SK-MEL-5 (cell line): Measurements from ENCODE around the gene CCDC107. TPM values are rescaled to one million over a fixed set of nuclear protein-coding genes. Genes with fewer than 3 reads are reported as not detected.
A peak's percentile ranks its signal among the peaks of the same experiment; 100 is the strongest.

Experiments
- DNase-seq: peaks from one replicate; pipeline ENCODE4 v3.0.0-alpha.2; 2016; ENCODE audit warnings: low read depth, low spot score
- in situ Hi-C: cut with HindIII; loops from 2 replicates; pipeline ENCODE4 v1.10.0; 2016; ENCODE audit warnings: low sequenced_read_pairs, high pct_unique_total_duplicates, low pct_unique_long_range_greater_than_20kb
- total RNA-seq: library from RNA; depleted of rRNA; stranded (reverse); fragments of >200 nt; shearing (Covaris generic); gene quantifications from 2 replicates; pipeline ENCODE4 v1.2.3, GENCODE V29; 2014

The CCDC107 gene
- total RNA-seq, 1 experiment from 2014 or later = 11.8 TPM

GRCh38 chr9:35687972-35688557 lies 30.0 kb downstream of the CCDC107 start:
- DNase-seq = no peak
- in situ Hi-C loops = no loop called here

DNA sequence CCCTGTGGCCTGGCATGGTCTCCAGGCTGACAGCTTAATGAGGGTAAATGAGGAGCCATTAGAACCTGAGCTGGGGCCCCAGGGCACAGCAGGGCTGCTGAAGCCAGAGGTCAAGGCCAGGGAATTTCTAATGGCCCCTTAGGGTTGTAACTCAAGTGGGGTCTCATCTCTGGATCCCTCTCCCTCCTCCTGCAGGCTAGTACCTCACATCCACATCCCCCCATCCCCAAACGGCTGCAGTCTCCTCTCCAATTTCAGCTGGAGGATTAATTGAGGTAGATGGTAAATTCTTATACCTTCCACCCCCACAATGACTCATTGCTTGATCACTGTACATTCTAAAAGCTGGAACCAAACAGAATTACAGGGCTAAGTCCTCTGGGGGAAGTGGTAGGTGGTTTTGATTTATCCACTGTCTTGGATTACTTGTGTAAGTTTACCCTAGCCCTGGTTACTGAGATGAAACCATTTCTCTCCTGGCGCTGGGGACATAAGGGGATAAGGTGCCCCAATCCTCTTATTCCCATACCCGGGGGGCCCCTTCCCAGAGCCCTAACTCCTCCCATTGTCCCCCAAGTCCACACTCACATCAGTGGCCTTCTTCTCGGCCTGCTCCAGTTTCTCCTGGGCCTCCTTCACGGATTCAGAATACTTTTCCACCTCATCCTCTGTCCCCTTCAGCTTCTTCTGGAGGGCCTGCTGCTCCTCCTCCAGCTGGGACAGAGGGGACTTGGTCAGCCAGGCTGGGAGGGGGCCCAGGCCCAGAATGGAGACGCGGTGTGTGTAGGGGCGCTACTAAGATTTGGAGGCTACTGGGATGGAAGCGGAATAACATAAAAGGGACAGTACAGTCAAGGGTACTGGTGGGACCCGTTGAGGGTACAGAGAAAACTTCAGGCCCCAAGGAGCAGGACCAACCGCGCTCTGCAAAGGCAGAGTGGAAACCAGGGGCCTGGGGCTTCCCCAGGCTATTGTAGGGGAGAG lies 30.8 kb downstream of the CCDC107 start:
- no peak for DNase-seq
- in situ Hi-C loops = no loop called here

DNA sequence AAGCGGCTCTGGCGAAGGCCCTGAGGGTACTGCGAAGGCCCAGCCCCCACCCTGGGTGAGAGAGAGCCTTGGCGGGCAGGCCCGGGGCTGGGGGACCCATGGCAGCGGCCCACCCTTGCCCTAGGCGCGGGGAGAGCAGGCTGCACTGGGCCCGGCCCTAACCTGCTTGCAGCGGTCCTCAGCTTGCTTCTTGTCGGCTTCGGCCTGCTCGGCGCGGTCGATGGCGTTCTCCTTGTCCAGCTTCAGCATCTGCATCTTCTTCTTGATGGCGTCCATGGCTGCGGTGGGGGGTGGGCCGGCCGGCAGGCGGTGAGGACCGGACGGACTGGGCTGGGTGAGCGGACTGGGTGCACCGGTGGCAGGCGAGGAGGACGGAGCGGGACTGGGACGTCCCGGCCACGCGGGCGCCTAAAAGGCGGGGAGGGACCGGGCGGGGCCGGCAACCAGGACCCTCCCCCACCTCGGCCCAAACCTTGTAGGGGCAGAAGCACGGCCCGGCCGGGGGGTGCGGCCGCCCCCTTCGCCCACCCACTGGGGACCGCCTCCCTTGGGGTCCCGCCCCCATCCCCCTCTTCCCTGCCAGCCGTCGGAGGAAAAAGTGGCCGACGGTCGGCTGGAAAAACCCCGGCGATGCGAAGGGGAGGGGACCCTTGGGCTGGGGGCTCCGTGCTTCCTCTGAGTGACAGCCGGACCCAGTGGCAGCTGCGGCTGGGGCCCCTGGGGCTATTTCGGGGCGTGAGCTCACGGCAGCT lies 31.6 kb downstream of the CCDC107 start, which contains the start of gene TPM2:
TPM2 (minus strand) TSS at position 384 of the 752 bp plus-strand sequence; CDS start at position 276, 108 bp downstream.
- in situ Hi-C loops = no loop called here
- DNase-seq = no peak

GRCh38 chr9:35690294-35690613 lies 32.2 kb downstream of the CCDC107 start:
- DNase-seq = no peak
- in situ Hi-C loops = no loop called here

GRCh38 chr9:35690614-35691333 lies 32.7 kb downstream of the CCDC107 start:
- in situ Hi-C loops = no loop called here

GRCh38 chr9:35691334-35691650 lies 33.2 kb downstream of the CCDC107 start:
- in situ Hi-C loops = no loop called here
- DNase-seq = no peak

More at GRCh38 chr9:35690614-35691333, 32.7 kb downstream of the CCDC107 start:
- DNase-seq = peak; percentile 53

DNA sequence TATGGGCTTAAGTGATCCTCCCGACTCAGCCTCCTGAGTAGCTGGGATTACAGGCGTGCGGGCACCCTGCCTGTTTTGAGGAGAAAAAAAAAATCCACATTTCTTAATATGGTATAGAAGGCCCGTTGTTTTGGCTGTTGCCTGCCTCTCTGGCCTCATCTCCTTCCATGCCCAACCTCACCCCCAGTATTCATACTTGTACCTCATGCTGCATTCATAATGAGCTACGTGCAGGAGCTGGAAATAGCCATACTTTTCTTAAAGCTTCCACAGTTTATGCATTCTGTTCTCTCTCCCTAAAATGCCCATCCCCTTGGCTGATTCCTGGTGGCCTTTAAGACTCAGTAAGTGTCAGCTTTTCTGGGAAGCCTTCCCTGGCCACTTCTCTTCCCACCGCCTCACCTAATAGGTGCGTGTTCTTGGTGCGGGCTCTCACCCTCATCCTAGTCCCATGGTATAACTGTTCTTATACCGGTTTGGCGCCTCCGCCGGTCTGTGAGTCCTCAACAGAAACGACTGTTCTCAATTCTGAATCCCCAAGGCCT lies 33.7 kb downstream of the CCDC107 start:
- in situ Hi-C loops = no loop called here
- DNase-seq = no peak

- in situ Hi-C loops = no loop called here
- DNase-seq = no peak
These were observed 37.9 kb downstream of the CCDC107 start for GRCh38 chr9:35695943-35696401.

DNA sequence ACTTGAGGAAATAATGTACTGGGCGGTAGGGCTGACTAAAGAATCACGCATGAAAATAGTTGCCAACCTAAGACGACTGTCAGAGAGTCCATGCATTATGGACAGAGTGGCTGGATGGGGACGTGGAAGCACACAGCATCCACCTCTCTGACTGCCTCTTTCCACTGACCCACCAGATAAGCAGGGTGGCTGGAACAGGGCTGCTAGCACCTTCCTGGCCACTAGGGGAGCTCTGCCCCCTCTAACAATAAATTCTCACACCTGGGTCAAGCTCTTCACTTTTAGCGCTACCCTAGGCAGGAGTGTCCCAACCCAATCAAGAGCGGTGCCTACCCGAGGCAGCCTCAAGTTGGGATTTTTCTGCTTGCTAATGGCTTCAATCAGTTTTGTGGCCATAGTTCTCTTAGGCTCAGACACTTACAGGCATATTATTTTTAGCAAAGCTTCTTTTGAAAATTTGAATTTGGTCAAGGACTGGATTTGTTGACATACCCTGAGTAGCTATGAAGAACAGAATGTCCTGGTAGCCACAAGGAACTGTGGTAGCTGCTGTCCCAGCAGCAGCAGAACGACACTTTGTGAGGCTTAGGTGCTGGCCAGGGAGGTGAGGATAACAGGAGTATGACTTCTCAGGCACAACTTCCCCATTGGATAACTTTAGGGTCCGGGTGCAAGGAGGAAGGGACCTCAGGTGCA lies 38.6 kb downstream of the CCDC107 start:
- peak; percentile 62 for DNase-seq
- in situ Hi-C loops = no loop called here

DNA sequence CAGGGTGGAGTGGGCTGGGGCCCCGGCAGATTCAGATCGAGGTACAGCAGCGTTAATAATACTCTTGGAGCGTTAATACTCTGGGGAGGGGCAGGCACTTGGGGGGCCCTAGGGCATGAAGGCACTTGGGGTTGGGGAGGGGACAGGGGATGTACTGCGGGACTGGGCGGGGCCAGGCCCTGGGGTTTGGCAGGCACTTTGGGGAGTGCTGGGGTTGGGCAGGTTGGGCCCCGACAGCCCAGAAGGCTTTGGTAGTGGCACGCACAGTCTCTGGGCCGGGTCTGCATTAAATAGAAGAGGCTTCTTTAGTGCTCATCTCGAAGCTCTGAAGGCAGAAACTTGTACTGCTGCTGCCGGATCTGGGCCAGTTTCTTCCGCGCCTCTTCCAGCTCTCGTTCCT lies 39.4 kb downstream of the CCDC107 start:
- in situ Hi-C loops = no loop called here
- DNase-seq = no peak

GRCh38 chr9:35698231-35698630 lies 40.1 kb downstream of the CCDC107 start:
- DNase-seq = no peak
- in situ Hi-C loops = no loop called here

GRCh38 chr9:35700031-35700430 lies 41.9 kb downstream of the CCDC107 start:
- DNase-seq = no peak
- in situ Hi-C loops = no loop called here

GRCh38 chr9:35700942-35701341 lies 42.9 kb downstream of the CCDC107 start:
- no peak for DNase-seq
- in situ Hi-C loops = no loop called here

DNA sequence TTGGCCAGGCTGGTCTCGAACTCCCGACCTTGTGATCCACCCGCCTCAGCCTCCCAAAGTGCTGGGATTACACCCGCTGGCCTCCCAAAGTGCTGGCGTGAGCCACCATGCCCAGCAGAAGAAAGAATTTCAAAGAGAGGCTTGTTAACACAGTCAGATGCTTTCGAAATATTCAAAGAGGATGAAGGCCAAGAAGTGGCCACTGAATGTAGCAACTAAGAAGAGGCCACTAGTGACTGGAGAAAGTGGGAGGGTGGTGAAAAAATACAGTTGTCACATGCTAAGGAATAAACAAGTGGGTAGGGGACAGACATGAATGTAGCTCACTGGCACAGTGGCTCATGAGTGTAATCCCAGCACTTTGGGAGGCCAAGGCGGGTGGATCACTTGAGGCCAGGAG lies 44.6 kb downstream of the CCDC107 start:
- in situ Hi-C loops = no loop called here
- no peak for DNase-seq

- DNase-seq = no peak
- in situ Hi-C loops = no loop called here
These were observed 46.0 kb downstream of the CCDC107 start for GRCh38 chr9:35703906-35704672.

DNA sequence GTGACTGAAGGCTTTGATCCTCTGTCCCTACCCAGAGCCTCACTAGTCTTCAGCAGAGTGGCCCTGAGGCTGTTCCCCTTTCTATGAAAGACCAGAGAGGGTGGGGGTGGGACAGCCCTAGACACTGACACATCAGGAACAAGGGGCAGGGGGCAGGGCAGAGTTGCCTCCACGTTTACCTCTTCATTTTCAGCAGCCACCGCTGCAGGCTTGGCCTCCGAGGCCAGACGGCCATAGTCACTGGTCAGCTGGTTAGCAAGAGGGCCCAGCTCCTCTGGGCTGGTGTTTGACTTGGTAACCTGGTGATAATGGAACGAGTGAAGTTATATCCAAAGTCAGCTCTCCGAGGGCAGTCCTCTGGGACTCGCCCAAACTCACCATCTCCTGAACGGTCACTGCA lies 47.3 kb downstream of the CCDC107 start:
- in situ Hi-C loops = no loop called here
- DNase-seq = no peak
